PC-9 (cell line): ENCODE data around the gene FGF21. TPM values are rescaled to one million over a fixed set of nuclear protein-coding genes. Genes with fewer than 3 reads are reported as not detected.

Experiments used
- BruUV-seq: library from RNA; stranded (reverse); fragments of 400-500 nt; replicated peaks from 2 replicates; lab custom pipeline; 2021; lab: Mats Ljungman, UMichigan
- CTCF ChIA-PET: fragments of 300-600 bp; sonication (Branson Sonifier 250); formaldehyde crosslinking; loops from one replicate; lab custom pipeline; 2022; ENCODE audit warnings: antibody characterized with exemption; lab: Charles Lee
- POLR2A ChIA-PET: fragments of 300-600 bp; sonication (Branson Sonifier 250); formaldehyde crosslinking; loops from one replicate; lab custom pipeline; 2022; ENCODE audit warnings: antibody characterized with exemption; ENCODE audit not compliant: unreplicated experiment; lab: Charles Lee
- DNase-seq, 2 experiments: peaks; one replicate each; pipeline versions ENCODE4 v3.0.0 to v3.0.0-alpha.2; 2015 to 2022; ENCODE audit warnings: mixed read lengths in 1 of 2
- H2AFZ ChIP-seq: fragments of 200-600 bp; sonication (generic); 2 replicates; pipeline ENCODE4 v1.8.1; 2017; ENCODE audit warnings: antibody characterized with exemption
- H3F3A ChIP-seq: fragments of 200-600 bp; sonication (generic); 2 replicates; pipeline ENCODE4 v1.8.1; 2017; ENCODE audit warnings: antibody characterized with exemption, mild to moderate bottlenecking, low read depth; ENCODE audit not compliant: insufficient read depth
- H3K27ac ChIP-seq: fragments of 200-600 bp; sonication (generic); 2 replicates; pipeline ENCODE4 v1.6.1; 2016; ENCODE audit warnings: mixed run types
- H3K27me3 ChIP-seq: fragments of 200-600 bp; sonication (generic); 2 replicates; pipeline ENCODE4 v1.6.1; 2016; ENCODE audit warnings: low read depth, mixed run types; ENCODE audit not compliant: insufficient read depth
- H3K36me3 ChIP-seq: fragments of 200-600 bp; sonication (generic); 2 replicates; pipeline ENCODE4 v1.6.1; 2016; ENCODE audit warnings: low read depth, mixed run types
- H3K4me1 ChIP-seq: fragments of 200-600 bp; sonication (generic); replicated peaks from 2 replicates; pipeline ENCODE4 v1.6.1; 2016; ENCODE audit warnings: mixed run types; ENCODE audit not compliant: insufficient read depth
- H3K4me2 ChIP-seq: fragments of 200-600 bp; sonication (generic); 2 replicates; pipeline ENCODE4 v1.6.1; 2017; ENCODE audit warnings: mixed run types
- H3K4me3 ChIP-seq: fragments of 200-600 bp; sonication (generic); 2 replicates; pipeline ENCODE4 v1.6.1; 2016; ENCODE audit warnings: mixed run types
- H3K79me2 ChIP-seq: fragments of 200-600 bp; sonication (generic); 2 replicates; pipeline ENCODE4 v1.6.1; 2017; ENCODE audit warnings: low read depth, mixed run types
- H3K9me2 ChIP-seq: fragments of 200-600 bp; sonication (generic); 2 replicates; pipeline ENCODE4 v1.8.1; 2017; ENCODE audit warnings: mild to moderate bottlenecking; ENCODE audit not compliant: insufficient read depth
- H3K9me3 ChIP-seq: fragments of 200-600 bp; sonication (generic); 2 replicates; pipeline ENCODE4 v1.8.1; 2016; ENCODE audit warnings: low read depth; ENCODE audit not compliant: insufficient read depth
- H4K20me1 ChIP-seq: fragments of 200-600 bp; sonication (generic); 2 replicates; pipeline ENCODE4 v1.8.1; 2017; ENCODE audit not compliant: insufficient read depth
- CTCF ChIP-seq: fragments of 200-600 bp; sonication (generic); conservative IDR thresholded peaks from 2 replicates; pipeline ENCODE4 v1.6.1; 2017; ENCODE audit warnings: mixed run types, antibody characterized with exemption, mild to moderate bottlenecking, moderate library complexity
- EZH2 ChIP-seq: fragments of 200-600 bp; sonication (generic); IDR thresholded peaks from 2 replicates; pipeline ENCODE4 v1.8.0; 2017; ENCODE audit warnings: antibody characterized with exemption, low read depth
- intact Hi-C: fragments of 100-400 bp; cut with micrococcal nuclease; formaldehyde crosslinking; loops from one replicate; pipeline ENCODE4 v1.10.0; 2022; ENCODE audit not compliant: unreplicated experiment
- total RNA-seq: library from RNA; stranded (reverse); gene quantifications from 2 replicates; pipeline ENCODE4 v1.2.3, GENCODE V29; 2021

Gene FGF21
- total RNA-seq, 1 experiment from 2014 or later: 0.41 TPM

GRCh38 chr19:48718711-48719231 is 36.6 kb upstream of the FGF21 start:
- Histone ChIP-seq H3K27ac (no peak overlapping the region), H3K36me3 (no peaks in the 10 kb centered on the region), H4K20me1 (no peaks in the 10 kb centered on the region), H3K4me1 (peaks cover 12% of the 10 kb centered on the region), H3K9me3 (no peaks in the 10 kb centered on the region), H3K27me3 (no peaks in the 10 kb centered on the region), H3F3A (no peaks in the 10 kb centered on the region), H3K9me2 (no peaks in the 10 kb centered on the region), H2AFZ (no peak overlapping the region), H3K4me2 (no peak overlapping the region), H3K79me2 (peaks cover 9% of the 10 kb centered on the region; the same call in 1 of the 2 replicates), H3K4me3 (no peak overlapping the region)
- intact Hi-C loops: no loop called here
- CTCF ChIA-PET: no interaction called here
- BruUV-seq: no TSS peak
- TF ChIP-seq CTCF (no peak), EZH2 (no peak)
- POLR2A ChIA-PET: no interaction called here
- no peak for DNase-seq

GRCh38 chr19:48719263-48720171 is 35.8 kb upstream of the FGF21 start, which contains the start of gene MAMSTR:
MAMSTR (minus strand) TSS chr19:48719725; CDS start chr19:48719031, 694 bp downstream.
- Histone ChIP-seq H3K4me1 (peaks cover 12% of the 10 kb centered on the region), H3K4me2 (peak within 1 kb of the TSS; percentile 68), H3K4me3 (peak within 1 kb of the TSS; percentile 69; the same call in 1 of the 2 replicates), H3K79me2 (peaks cover 9% of the 10 kb centered on the region; the same call in 1 of the 2 replicates), H3K27ac (no peak within 1 kb of the TSS), H2AFZ (no peak within 1 kb of the TSS), H3F3A (no peaks in the 10 kb centered on the region), H3K27me3 (no peaks in the 10 kb centered on the region), H4K20me1 (no peaks in the 10 kb centered on the region), H3K9me2 (no peaks in the 10 kb centered on the region), H3K36me3 (no peaks in the 10 kb centered on the region), H3K9me3 (no peaks in the 10 kb centered on the region)
- DNase-seq: no peak
- intact Hi-C loops: no loop called here
- BruUV-seq: no TSS peak
- ChIA-PET POLR2A (no interaction called here), CTCF (no interaction called here)
- no peak for TF ChIP-seq EZH2
- TF ChIP-seq CTCF: no peak

GRCh38 chr19:48720251-48720612 is 35.1 kb upstream of the FGF21 start:
- TF ChIP-seq EZH2 (no peak), CTCF (no peak)
- ChIA-PET POLR2A (interaction anchor here (0.6 to 0.8 kb wide), 4 partner anchors 18 to 1284 kb away, joined by 3 read pairs; no protein-coding TSS in a partner anchor), CTCF (no interaction called here)
- H3K79me2 ChIP-seq: peaks cover 4% of the 10 kb centered on the region; the same call in 1 of the 2 replicates
- no peaks in the 10 kb centered on the region for H3K27me3 ChIP-seq
- peaks cover 3% of the 10 kb centered on the region; the same call in 1 of the 2 replicates for H3F3A ChIP-seq
- intact Hi-C loops: no loop called here
- H3K27ac ChIP-seq: no peak overlapping the region
- no TSS peak for BruUV-seq
- H3K9me3 ChIP-seq: no peaks in the 10 kb centered on the region
- H4K20me1 ChIP-seq: no peaks in the 10 kb centered on the region
- H3K4me1 ChIP-seq: peaks cover 6% of the 10 kb centered on the region
- H3K4me3 ChIP-seq: peak overlapping the region; percentile 69; the same call in 1 of the 2 replicates
- no peaks in the 10 kb centered on the region for H3K9me2 ChIP-seq
- DNase-seq: no peak
- H2AFZ ChIP-seq: no peak overlapping the region
- no peaks in the 10 kb centered on the region for H3K36me3 ChIP-seq
- H3K4me2 ChIP-seq: peak overlapping the region; percentile 68
